ENCODE results near the gene FRZB. TPM values are rescaled to one million over a fixed set of nuclear protein-coding genes. Genes with fewer than 3 reads are reported as not detected.

Gene FRZB
- total RNA-seq, 2 donors from 2014 or later = not detected

DNA sequence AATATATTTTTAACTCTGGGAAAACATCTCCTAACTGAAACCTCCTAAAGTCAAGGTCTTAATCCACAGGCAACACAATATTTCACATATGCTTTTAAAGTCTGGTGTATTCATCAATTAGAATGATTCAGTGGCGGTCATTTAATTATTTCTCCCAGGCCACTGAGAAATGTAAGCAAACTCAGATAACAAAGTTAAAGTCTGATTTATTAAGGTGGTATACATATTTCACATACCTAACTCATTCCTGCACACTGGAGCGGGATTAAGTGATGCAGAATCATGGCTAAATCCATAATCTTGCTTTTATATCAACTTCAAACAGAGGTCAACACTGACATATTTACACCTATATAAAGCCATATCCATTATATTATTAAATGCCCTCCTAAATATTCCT, 43.7 kb downstream of the FRZB start:
- Mint-ChIP-seq H3K4me1 (ENCODE audit: low read depth) (no peaks in the 10 kb centered on the region), H3K27ac (no peak overlapping the region), H3K27me3 (ENCODE audit: low read depth) (no peaks in the 10 kb centered on the region), H3K36me3 (ENCODE audit: insufficient read depth in 2 of 2) (no peaks in the 10 kb centered on the region), H3K9me3 (no peaks in the 10 kb centered on the region), H3K4me3 (no peak overlapping the region)
- DNase-seq (no peak), ATAC-seq (replicated peaks in 1 of 2) (no peak)

DNA sequence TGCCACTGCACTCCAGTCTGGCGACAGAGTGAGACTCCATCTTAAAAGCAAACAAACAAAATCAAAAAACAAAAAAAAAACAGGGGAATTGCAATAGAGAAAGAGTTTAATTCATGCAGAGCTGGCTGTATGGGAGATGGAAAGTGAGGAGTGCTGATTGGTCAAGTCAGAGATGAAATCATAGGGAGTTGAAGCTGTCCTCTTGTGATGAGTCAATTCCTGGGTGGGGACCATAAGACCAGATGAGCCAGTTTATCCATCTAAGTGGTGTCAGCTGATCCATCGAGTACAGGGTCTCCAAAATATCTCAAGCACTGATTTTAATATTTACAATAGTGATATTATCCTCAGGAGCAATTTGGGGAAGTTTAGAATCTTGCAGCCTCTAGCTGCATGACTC, 45.3 kb downstream of the FRZB start:
- Mint-ChIP-seq H3K4me1 (ENCODE audit: low read depth) (no peaks in the 10 kb centered on the region), H3K27me3 (ENCODE audit: low read depth) (no peaks in the 10 kb centered on the region), H3K27ac (no peak overlapping the region), H3K36me3 (ENCODE audit: insufficient read depth in 2 of 2) (no peaks in the 10 kb centered on the region), H3K4me3 (no peak overlapping the region), H3K9me3 (no peaks in the 10 kb centered on the region)
- no peak for ATAC-seq (replicated peaks in 1 of 2)
- DNase-seq = no peak

GRCh38 chr2:182819412-182819811, 47.0 kb downstream of the FRZB start:
- no peak overlapping the region for H3K4me3 Mint-ChIP-seq
- no peaks in the 10 kb centered on the region for H3K36me3 Mint-ChIP-seq (ENCODE audit: insufficient read depth in 2 of 2)
- no peaks in the 10 kb centered on the region for H3K4me1 Mint-ChIP-seq (ENCODE audit: low read depth)
- peaks cover under 1% of the 10 kb centered on the region for H3K27me3 Mint-ChIP-seq (ENCODE audit: low read depth)
- ATAC-seq (replicated peaks in 1 of 2) (no peak), DNase-seq (no peak)
- H3K27ac Mint-ChIP-seq = no peak overlapping the region
- H3K9me3 Mint-ChIP-seq = no peaks in the 10 kb centered on the region

GRCh38 chr2:182818925-182819324, 47.5 kb downstream of the FRZB start:
- Mint-ChIP-seq H3K9me3 (no peaks in the 10 kb centered on the region), H3K27ac (no peak overlapping the region), H3K4me3 (no peak overlapping the region), H3K36me3 (ENCODE audit: insufficient read depth in 2 of 2) (no peaks in the 10 kb centered on the region), H3K27me3 (ENCODE audit: low read depth) (peaks cover 4% of the 10 kb centered on the region), H3K4me1 (ENCODE audit: low read depth) (no peaks in the 10 kb centered on the region)
- DNase-seq (no peak), ATAC-seq (replicated peaks in 1 of 2) (no peak)

DNA sequence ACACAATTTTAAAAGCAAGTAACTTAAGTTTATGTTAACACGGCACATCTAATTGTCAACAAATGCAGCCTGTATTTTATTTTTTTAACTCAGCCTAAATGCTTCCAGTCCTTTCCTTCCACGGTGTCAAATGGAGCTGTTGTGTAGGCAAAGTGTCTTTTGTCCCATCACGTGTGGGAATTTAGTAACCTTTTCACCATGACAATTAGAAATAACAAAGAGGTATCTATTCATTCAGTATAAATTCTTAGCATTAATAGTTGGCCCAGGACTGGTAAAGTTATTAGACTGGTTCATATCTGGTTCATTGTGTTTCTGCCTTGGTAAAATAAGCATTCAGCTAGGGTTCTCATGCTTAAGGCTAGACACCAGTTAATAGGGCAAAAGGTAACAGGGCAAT, 47.9 kb downstream of the FRZB start:
- DNase-seq (no peak), ATAC-seq (replicated peaks in 1 of 2) (no peak)
- peaks cover 4% of the 10 kb centered on the region for H3K27me3 Mint-ChIP-seq (ENCODE audit: low read depth)
- H3K36me3 Mint-ChIP-seq (ENCODE audit: insufficient read depth in 2 of 2) = no peaks in the 10 kb centered on the region
- H3K4me3 Mint-ChIP-seq = no peak overlapping the region
- no peaks in the 10 kb centered on the region for H3K9me3 Mint-ChIP-seq
- H3K4me1 Mint-ChIP-seq (ENCODE audit: low read depth) = no peaks in the 10 kb centered on the region
- H3K27ac Mint-ChIP-seq = no peak overlapping the region

- H3K36me3 Mint-ChIP-seq (ENCODE audit: insufficient read depth in 2 of 2) = no peaks in the 10 kb centered on the region
- H3K27me3 Mint-ChIP-seq (ENCODE audit: low read depth) = peaks cover 4% of the 10 kb centered on the region
- H3K27ac Mint-ChIP-seq = no peak overlapping the region
- no peak overlapping the region for H3K4me3 Mint-ChIP-seq
- DNase-seq (no peak), ATAC-seq (replicated peaks in 1 of 2) (no peak)
- no peaks in the 10 kb centered on the region for H3K9me3 Mint-ChIP-seq
- no peaks in the 10 kb centered on the region for H3K4me1 Mint-ChIP-seq (ENCODE audit: low read depth)
Observed at GRCh38 chr2:182817558-182817957, 48.9 kb downstream of the FRZB start.

DNA sequence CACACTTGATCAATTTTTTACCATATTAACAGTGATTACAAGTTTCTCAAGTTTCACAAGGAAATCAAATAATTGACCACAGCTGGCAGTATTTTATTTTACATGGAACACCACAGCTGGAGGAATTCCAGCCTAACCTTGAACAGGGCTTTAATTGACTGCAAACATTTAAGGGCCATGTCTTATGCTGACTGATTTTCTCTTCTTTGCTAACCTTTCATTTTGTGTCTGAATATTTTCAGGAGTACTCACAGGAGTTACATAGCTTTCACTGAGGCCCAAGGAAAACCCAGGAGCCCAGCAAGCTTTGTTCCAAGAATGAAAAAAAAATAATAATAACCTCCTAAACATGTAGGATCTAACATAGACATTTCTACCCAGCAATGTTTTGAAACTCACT, 49.6 kb downstream of the FRZB start:
- Mint-ChIP-seq H3K27ac (no peak overlapping the region), H3K36me3 (ENCODE audit: insufficient read depth in 2 of 2) (no peaks in the 10 kb centered on the region), H3K9me3 (no peaks in the 10 kb centered on the region), H3K4me1 (ENCODE audit: low read depth) (no peaks in the 10 kb centered on the region), H3K27me3 (ENCODE audit: low read depth) (peaks cover 4% of the 10 kb centered on the region), H3K4me3 (no peak overlapping the region)
- DNase-seq = no peak
- ATAC-seq (replicated peaks in 1 of 2) = no peak

DNA sequence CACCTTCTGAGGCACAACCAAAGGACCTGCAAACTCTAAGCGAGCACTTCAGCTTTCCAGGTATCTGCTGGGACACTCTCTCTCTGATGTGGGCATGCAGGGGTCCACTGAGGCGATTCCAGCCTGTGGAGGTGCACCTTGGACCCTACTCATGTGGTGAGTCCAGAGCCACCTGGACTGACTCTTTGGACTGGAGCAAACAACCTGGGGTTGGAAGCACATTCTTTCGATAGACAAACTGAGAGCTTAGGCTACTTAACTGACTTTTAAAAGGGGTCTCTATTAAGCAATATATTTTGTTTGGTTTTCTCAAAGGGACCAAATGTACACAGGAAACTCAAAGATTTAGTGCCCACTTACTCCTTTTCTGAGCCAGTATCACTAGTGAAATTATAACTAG, 51.6 kb downstream of the FRZB start:
- Mint-ChIP-seq H3K36me3 (ENCODE audit: insufficient read depth in 2 of 2) (no peaks in the 10 kb centered on the region), H3K27me3 (ENCODE audit: low read depth) (peaks cover 10% of the 10 kb centered on the region), H3K9me3 (no peaks in the 10 kb centered on the region), H3K4me1 (ENCODE audit: low read depth) (no peaks in the 10 kb centered on the region), H3K4me3 (no peak overlapping the region), H3K27ac (no peak overlapping the region)
- DNase-seq (no peak), ATAC-seq (replicated peaks in 1 of 2) (no peak)

DNA sequence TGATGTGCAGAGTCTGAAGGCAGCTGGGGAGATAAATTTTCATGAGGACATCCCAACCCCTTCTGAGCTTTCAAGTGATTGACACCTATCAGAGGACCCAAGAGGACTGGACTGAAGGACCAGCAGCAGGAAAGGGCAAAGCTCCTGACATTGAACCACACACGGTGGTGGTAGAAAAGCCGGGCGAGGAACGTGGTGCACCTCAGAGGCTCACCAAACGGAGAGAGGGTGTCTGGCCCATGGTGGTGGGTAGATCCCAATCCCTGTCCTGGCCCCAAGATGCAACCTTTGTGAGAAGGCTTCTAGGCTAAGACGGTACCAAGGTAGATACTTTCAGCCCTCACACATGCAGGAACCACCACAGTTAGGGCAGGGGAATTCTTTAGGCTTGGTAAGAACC, 52.1 kb downstream of the FRZB start:
- DNase-seq (no peak), ATAC-seq (replicated peaks in 1 of 2) (no peak)
- Mint-ChIP-seq H3K27me3 (ENCODE audit: low read depth) (peaks cover 10% of the 10 kb centered on the region), H3K36me3 (ENCODE audit: insufficient read depth in 2 of 2) (no peaks in the 10 kb centered on the region), H3K9me3 (no peaks in the 10 kb centered on the region), H3K4me1 (ENCODE audit: low read depth) (no peaks in the 10 kb centered on the region), H3K27ac (no peak overlapping the region), H3K4me3 (no peak overlapping the region)

DNA sequence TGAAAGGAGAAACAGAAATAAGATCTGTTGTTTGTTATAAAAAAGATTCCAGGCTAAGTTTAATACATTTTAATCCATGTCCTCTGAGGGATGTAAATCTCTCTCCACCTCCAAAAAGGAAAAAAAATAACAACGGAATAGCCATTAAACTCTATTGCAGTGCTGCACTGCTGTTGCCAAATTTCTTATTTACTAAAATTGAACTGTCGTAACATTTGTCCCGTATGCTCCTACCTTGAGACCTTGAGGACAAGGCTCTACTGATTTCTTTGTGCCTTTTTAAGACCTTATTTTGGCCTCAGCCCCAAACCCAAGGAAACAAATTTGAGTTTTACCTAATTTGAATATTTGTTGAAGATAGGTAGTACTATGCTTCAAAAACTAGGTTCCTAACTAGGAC, 56.4 kb downstream of the FRZB start:
- Mint-ChIP-seq H3K36me3 (ENCODE audit: insufficient read depth in 2 of 2) (no peaks in the 10 kb centered on the region), H3K4me1 (ENCODE audit: low read depth) (no peaks in the 10 kb centered on the region), H3K27ac (no peak overlapping the region), H3K9me3 (no peaks in the 10 kb centered on the region), H3K27me3 (ENCODE audit: low read depth) (peaks cover 14% of the 10 kb centered on the region), H3K4me3 (no peak overlapping the region)
- ATAC-seq (replicated peaks in 1 of 2) (no peak), DNase-seq (no peak)

- H3K4me3 Mint-ChIP-seq = no peak overlapping the region
- no peaks in the 10 kb centered on the region for H3K36me3 Mint-ChIP-seq (ENCODE audit: insufficient read depth in 2 of 2)
Observed at GRCh38 chr2:182807319-182807718, 59.1 kb downstream of the FRZB start.

DNA sequence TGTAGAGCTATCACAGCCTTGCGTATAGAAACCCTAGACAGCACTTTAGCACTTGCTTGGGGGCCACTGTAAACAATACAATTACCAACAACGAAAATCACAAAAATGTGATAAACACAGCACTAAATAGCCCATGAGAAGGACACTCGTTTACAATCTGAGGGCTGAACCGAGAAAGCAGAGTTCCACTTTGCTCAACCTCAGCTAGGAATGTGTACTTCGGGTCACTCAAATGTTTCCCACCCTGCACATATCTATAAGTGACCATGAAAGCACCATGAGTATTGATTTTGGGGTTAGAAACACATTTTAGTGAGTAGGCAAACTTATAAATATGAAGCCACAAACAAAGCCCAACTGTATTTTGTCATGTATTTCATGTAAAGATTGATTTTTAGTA, 62.3 kb downstream of the FRZB start:
- DNase-seq = no peak
- no peaks in the 10 kb centered on the region for H3K4me1 Mint-ChIP-seq (ENCODE audit: low read depth)
- H3K27ac Mint-ChIP-seq = no peak overlapping the region
- H3K9me3 Mint-ChIP-seq = no peaks in the 10 kb centered on the region
- H3K27me3 Mint-ChIP-seq (ENCODE audit: low read depth) = peaks cover 35% of the 10 kb centered on the region
- H3K4me3 Mint-ChIP-seq = no peak overlapping the region
- ATAC-seq (replicated peaks in 1 of 2) = no peak
- no peaks in the 10 kb centered on the region for H3K36me3 Mint-ChIP-seq (ENCODE audit: insufficient read depth in 2 of 2)

More at GRCh38 chr2:182807319-182807718, 59.1 kb downstream of the FRZB start:
- Mint-ChIP-seq H3K27me3 (ENCODE audit: low read depth) (peaks cover 23% of the 10 kb centered on the region), H3K4me1 (ENCODE audit: low read depth) (no peaks in the 10 kb centered on the region), H3K9me3 (no peaks in the 10 kb centered on the region), H3K27ac (no peak overlapping the region)
- DNase-seq (no peak), ATAC-seq (replicated peaks in 1 of 2) (no peak)

DNA sequence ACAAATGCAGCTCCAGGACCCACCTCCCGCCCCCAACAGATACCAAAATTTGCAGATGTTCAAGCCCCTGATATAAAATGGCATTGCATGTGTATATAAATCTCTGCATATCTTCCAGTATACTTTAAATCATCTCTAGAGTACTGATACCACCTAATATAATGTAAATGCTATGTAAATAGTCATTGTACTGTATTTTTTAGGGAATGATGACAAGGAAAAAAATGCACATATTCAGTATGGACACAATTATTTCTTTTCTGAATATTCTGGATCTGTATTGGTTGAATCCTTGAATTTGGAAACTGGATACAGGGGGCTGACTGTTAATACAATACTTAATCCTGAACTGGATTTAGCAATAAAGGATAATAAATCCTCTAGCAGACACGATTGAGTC, 67.7 kb downstream of the FRZB start:
- Mint-ChIP-seq H3K9me3 (no peaks in the 10 kb centered on the region), H3K4me3 (no peak overlapping the region), H3K4me1 (ENCODE audit: low read depth) (no peaks in the 10 kb centered on the region), H3K36me3 (ENCODE audit: insufficient read depth in 2 of 2) (no peaks in the 10 kb centered on the region), H3K27ac (no peak overlapping the region), H3K27me3 (ENCODE audit: low read depth) (peaks cover 39% of the 10 kb centered on the region)
- ATAC-seq (replicated peaks in 1 of 2) = no peak
- no peak for DNase-seq

DNA sequence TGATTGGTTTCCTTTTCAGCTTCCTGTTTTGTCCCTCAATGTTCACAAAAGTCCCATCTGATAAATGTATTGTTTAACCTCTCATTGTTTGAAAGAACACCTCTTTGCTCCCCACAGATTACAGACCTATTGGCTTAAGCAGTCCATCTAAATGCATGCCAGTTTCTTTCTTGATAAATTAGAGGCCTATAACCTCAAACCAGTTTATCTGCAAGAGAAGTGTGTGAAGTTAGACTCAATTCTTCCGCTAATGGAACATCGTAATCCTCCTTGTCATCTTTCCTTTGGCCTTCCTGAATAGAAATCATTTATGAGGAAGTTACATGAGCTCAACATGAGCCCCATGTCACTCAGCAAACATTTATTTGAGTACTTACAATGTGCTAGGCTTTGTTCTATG, 74.0 kb downstream of the FRZB start:
- Mint-ChIP-seq H3K9me3 (no peaks in the 10 kb centered on the region), H3K4me1 (ENCODE audit: low read depth) (no peaks in the 10 kb centered on the region), H3K27ac (no peak overlapping the region), H3K27me3 (ENCODE audit: low read depth) (peaks cover 14% of the 10 kb centered on the region), H3K4me3 (no peak overlapping the region), H3K36me3 (ENCODE audit: insufficient read depth in 2 of 2) (no peaks in the 10 kb centered on the region)
- DNase-seq (no peak), ATAC-seq (replicated peaks in 1 of 2) (no peak)

GRCh38 chr2:182784777-182785176, 81.7 kb downstream of the FRZB start:
- no peaks in the 10 kb centered on the region for H3K9me3 Mint-ChIP-seq
- no peaks in the 10 kb centered on the region for H3K27me3 Mint-ChIP-seq (ENCODE audit: low read depth)
- no peak for DNase-seq

More at GRCh38 chr2:182784777-182785176, 81.7 kb downstream of the FRZB start:
- no peaks in the 10 kb centered on the region for H3K4me1 Mint-ChIP-seq (ENCODE audit: low read depth)
- peaks cover 2 to 6% of the 10 kb centered on the region in 2 donors for H3K36me3 Mint-ChIP-seq (ENCODE audit: insufficient read depth in 2 of 2)
- ATAC-seq (replicated peaks in 1 of 2) = no peak
- no peak overlapping the region for H3K27ac Mint-ChIP-seq
- H3K4me3 Mint-ChIP-seq = no peak overlapping the region

Measured in activated T-cell treated with anti-CD3 and anti-CD28 coated beads, Interleukin-2, amount 50 U/mL, for 72 hours (primary cell).